Femur (tissue), 1 donor: Measurements from ENCODE around the gene MKI67.
"Not testable (repeated sequence)": the region's sequence is repeated elsewhere in the genome, so short reads cannot be mapped to it uniquely, and the experiment has no call there.

Experiments
- DNase-seq: peaks from one replicate; pipeline ENCODE4 v3.0.0-alpha.2; 2017

Gene MKI67

DNA sequence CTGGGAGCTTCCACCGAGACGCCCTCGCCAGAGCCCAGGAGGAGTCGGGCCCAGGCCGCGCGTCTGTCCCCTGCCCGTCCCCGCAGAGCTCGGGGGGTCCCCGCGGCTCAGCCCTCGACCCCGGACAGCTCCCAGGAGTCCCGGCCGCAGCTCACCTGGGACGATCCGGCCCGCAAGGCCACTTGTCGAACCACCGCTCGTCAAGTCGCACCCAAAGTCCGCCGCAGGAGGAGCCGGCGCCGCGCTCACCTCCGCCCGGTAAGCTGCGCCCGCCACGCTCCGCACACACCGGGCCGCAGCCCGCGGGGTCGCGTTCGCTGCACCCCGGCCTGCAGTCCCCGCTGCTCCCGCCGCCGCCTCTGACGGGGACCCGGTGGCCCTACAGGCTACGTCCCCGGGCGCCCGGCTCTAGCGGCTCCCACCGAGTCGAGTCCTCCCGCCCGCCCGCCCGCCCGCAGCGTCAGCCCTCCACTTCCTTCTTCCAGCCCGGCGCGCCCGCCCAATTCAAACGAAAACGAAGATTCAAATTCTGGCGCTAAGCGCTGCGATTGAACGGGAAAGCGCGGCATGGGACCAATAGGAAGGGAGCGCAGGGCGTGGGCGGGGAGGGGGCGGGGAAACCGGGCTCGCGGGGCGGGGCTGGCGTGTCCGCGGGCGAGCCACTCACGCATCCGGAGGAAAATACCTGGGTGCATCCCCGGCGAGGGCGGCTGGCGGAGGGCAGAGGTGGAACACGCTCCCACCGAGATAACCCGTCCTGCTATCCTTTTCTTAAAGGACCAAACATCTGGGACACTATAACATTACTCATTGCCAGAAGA, at the start of gene MKI67:
MKI67 (minus strand) TSS at position 480 of the 821 bp plus-strand sequence. CDS start 756 bp downstream, outside the sequence.
- DNase-seq: peak; percentile 94

DNA sequence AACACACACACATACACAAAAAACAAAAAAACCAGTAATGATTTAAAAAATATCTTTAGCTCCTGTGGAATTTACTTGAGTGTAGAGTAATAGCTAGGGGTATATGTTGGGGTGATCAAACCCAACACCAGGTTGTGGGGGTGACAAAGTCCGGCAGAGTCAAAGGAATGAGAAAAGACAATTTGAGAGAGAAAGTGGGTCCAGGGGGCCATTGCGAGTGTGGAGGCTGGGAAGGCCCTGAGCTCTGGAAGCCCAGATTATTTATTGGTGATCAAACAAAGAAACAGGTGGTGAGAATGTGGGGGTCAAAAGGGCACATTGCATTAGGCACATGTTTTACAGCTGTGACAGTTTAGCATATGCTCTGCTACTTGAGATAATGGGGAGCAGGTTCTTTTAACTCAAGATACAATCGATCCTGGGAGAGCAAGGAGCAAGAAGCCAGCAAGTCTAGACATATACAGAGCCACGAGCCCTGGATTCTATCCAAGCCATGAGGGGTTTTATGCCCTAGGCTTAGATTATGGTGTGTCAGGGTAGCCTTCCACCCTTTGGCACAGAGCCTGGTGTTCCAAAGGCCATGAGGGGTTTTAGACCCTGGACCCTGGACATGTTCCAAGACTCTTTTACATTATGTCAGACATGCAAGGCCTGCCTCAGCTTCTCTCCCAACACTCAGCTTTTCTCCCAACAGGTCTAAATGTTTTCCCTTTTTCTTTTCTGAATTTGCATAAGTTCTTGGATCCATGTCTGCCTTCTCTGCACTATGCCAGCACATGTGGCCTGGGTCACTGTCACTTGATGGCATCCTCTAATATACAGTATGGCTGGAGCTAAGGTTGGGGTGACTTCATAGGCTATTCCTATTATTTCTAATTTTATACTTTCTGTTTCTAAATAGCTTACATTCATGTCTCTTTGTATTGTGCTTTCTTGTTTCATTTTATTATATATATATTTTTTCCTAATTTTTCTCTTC, 48.6 kb upstream of the MKI67 start:
- DNase-seq: no peak

GRCh38 chr10:128173386-128173785, 47.2 kb upstream of the MKI67 start:
- DNase-seq: no peak

GRCh38 chr10:128172756-128173155, 46.5 kb upstream of the MKI67 start:
- DNase-seq: no peak

- DNase-seq: no peak
Observed at GRCh38 chr10:128169811-128170379, 43.7 kb upstream of the MKI67 start.

GRCh38 chr10:128167926-128168520, 41.8 kb upstream of the MKI67 start:
- DNase-seq: no peak

- DNase-seq: not testable (repeated sequence)
Observed at GRCh38 chr10:128167123-128167522, 40.9 kb upstream of the MKI67 start.

- no peak for DNase-seq
Observed at GRCh38 chr10:128166151-128166550, 39.9 kb upstream of the MKI67 start.

GRCh38 chr10:128165536-128165935, 39.3 kb upstream of the MKI67 start:
- DNase-seq: no peak

DNA sequence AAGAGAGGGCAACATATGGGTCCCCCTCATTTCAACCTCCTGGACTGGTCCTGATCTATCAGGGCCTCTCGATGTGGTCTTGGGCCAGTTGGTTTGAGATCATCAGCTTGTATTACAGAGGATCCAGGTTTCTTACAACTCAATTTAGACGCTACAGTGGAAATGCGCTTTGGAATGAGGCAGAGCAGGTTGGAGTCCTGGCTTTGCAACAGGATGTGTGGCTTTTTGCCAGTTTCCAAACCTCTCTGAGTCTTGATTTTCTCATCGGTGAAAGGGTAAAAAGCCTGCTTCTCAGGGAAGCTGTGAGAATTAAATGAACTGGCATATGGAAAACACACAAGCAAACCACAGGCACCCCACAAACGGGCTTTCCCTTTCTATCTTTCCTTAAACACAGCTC, 37.5 kb upstream of the MKI67 start:
- DNase-seq: no peak

DNA sequence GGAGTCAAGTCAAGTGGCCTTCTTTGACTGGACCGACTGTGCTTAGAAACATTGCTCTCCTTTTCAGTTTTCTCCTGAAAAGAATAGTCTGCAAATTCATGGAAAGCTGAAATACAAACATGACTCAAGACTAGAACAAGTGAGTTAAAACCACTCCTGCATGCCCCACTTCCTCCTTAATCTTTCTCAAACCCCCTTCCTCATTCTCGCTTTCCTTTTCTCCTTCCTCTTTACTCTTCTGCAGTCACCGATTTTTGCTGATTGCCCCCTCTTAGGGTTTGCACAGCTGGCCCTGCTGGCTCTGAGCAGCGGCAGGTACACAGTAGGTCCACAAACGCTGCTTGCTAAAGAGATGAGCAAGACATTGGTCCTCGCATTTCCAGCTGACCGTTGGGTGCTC, 34.8 kb upstream of the MKI67 start:
- DNase-seq: no peak

DNA sequence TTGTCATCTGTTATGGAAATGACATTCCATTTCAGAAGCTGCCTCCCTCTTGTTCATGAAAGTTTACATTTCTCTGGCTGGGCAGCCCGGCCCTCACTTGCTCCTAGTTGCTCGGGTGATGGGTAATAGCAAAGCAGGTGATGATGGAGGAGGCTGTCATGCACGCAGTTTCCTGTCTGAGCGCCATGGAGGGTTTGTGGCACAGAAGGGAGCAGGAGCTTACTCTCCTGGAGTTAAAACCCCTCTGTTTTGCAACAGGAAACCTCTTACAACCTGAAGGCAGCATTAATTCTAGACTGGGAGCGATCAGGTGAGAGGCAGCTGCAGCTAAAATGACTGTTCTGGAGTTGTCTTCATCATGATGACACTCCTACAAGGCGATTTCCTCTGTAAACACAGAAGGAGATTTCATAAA, 34.1 kb upstream of the MKI67 start:
- no peak for DNase-seq

DNA sequence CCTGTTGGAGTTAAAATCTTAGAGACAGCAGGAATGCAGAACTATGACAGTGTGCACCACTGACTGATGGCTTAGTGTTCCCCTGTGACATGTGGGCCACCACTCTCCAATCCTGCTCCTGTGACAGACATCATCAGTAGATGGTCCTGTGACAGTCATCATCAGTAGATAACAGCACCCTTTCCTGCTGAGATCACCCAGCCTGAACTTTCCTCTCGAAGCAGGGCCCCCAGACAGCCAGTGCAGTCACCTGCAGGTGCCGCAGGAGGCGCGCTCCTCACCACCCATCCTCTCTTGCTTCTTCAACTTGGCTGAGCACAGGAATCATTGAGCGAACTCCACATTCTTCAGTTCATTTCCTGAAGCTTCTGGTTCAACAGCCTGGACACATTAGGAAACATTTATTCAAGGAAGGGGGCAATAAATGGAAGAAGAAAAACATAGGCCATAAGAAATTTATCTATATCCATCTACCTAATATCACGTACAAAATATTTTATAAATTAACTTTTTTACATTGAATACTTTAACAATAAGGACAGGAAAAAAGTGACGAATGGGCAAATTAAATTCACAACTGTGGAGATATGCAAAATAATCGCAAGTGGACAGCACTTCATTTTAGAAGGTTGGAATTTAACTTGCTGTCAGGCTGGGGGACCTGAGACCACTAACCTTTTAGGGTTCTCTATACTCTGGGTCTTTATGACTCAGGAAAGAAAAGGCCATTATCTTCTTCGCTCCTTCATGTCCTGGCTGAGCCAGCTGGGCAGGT, 32.0 kb upstream of the MKI67 start:
- no peak for DNase-seq

GRCh38 chr10:128156999-128157755, 31.0 kb upstream of the MKI67 start:
- no peak for DNase-seq

DNA sequence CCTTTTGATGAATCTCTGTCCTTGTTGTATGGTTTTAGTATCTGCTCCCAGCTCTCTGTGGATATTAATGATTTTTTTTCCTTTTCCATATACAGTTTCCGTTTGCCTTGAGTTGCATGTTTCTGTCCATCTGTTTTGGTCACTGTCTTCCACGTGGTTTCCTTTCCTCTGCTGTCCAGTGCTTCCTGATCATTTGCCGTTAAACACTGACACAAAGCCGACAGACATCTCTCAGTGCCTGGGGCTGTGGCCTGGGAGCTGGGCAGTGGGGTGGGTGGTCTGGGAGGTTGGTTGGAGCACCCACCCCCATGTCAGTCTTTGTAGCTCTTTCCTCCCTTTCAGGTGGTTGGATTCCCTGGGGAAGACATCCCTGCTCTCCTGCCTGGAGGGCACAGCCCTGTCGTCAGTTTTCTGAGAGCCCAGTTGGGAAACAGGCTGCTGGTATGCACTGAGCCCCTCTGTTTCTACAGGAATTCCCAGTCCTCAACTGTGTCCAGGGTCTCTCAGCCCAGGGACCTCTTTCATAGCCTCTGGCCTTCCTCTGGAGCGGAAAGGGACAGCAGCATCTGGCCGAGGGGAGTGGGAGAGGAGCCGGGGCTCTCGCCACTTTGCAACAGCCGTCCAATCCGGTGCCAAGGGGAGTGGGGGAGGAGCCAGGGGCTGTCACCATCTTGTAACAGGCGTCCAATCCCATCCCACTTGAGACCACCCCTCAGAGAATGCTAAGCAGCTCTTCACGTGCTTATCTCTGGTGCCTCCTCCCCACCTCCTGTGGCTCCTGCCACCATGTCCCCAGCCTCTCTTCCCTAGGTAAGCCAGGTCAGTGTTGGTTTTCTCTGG, 26.7 kb upstream of the MKI67 start:
- DNase-seq: no peak

DNA sequence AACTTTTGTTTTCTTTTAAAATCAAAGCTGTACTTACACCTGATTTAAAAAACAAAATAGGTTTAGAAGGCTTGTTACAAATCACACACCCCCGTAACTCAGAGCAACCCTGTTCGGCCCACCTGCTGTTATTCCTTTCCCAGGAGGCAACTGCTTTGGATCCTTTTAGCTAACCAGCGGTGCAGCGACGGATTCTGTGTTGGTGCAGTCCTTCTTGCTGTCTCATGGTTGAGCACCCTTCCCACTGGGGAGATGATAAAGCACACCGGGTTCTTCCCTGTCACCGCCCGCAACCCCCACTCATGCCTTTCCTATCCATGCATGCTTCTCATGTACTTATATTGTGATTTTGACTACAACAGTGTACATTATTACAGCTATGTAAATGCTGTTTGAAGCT, 24.8 kb upstream of the MKI67 start:
- DNase-seq: no peak

DNA sequence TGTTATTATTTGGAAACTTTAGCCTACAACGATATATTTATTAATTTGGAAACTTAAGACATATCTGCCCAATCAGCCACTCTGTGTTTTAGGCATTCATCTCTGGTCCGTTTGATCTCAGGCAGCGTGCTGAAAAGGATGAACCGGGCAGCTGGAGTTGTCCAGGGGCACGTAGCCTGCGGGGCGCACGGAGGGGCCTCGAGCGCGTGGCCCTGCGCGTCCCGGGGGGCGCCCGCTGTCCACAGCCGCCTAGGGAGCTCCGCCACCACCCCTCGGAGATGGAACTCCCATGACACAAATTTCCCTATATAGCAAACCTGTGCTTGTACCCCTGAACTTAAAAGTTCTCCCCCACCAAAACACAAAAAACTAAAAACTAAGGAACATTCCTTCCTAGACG, 24.3 kb upstream of the MKI67 start:
- no peak for DNase-seq

DNA sequence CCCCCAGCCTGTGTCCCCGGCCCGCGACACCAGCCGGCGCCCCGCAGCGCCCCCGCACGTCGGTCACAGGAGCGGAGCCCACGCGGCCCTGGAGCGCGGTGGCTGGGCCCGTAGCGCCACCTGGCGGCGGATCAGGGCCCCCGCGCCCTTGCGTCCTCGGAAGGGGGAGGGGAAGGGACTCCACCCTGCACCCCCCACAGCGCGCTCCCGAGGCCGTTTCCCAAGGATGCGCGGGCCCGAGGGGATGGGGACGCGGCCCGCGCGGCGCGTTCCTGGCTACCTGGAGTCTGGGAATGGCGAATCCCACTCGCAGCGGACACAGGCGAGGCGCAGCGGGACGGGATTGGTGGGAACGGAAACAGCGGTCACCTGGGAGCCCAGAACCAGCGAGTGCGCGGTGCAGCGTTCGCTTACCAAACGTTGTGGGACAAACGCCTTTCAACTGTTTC, 23.8 kb upstream of the MKI67 start:
- peak; percentile 78 for DNase-seq

GRCh38 chr10:128149267-128150014, 23.2 kb upstream of the MKI67 start:
- no peak for DNase-seq

DNA sequence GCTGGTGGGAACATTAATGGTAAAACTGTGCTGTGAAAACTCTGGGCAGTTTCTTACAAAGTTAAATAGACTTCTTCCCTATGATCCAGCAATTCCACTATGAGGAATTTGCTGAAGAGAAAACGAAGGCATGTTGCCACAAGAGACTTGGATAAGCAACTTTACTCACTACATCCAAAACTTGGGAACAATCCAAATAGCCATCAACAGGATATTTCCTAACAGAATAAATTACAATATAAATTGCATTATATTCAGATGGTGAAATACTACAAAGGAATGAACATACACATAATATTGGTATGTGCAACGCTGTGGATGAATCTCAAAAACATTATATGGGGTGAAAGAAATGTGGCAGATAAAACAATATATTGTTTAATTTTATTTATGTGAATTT, 21.4 kb upstream of the MKI67 start:
- no peak for DNase-seq
